Measurements from ENCODE around the gene LRP1.

The LRP1 gene

DNA sequence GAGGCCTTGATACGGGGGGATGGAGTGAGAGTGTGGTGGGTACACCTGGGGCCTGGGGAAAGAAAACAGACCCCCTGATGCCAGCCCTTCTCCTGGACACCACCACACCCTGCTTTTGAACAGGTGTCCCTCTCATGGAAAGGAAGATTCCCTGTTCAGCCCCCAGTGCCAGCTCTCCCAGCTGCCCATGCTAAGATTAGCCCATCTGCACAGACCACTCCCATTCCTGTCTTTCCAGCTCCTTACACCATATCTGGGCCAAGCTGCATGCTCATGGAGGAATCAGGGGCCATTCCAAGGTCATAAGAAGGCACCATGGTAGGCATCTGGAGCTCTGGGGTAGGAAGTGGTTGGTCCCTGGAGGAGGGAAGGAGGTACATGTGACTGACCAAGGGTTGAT, 29.7 kb upstream of the LRP1 start:
- Histone ChIP-seq H3K79me2 (ENCODE audit: control insufficient read depth, low read length) (no peaks in the 10 kb centered on the region), H3K36me3 (ENCODE audit: control insufficient read depth, low read length) (peaks cover 71% of the 10 kb centered on the region), H3K9me2 (replicated peaks; ENCODE audit: control insufficient read depth, low read length) (no peaks in the 10 kb centered on the region), H3K4me3 (ENCODE audit: low read length) (no peak overlapping the region), H3K4me1 (ENCODE audit: control insufficient read depth, low read length) (peaks cover 14% of the 10 kb centered on the region), H3K4me2 (ENCODE audit: low read length) (no peak overlapping the region), H4K20me1 (ENCODE audit: control insufficient read depth, insufficient read depth, low read depth, low read length) (no peaks in the 10 kb centered on the region), H3K27me3 (ENCODE audit: control insufficient read depth, low read length) (no peaks in the 10 kb centered on the region), H3K9me3 (ENCODE audit: control insufficient read depth, insufficient read depth, low read length) (no peaks in the 10 kb centered on the region), H3F3A (ENCODE audit: control insufficient read depth, insufficient read depth) (peaks cover 13% of the 10 kb centered on the region), H3K27ac (ENCODE audit: low read depth, low read length) (no peak overlapping the region)
- no peak for TF ChIP-seq EZH2phosphoT487 (IDR thresholded peaks at IDR 0.05; ENCODE audit: borderline replicate concordance, low read length)
- TF ChIP-seq, protein P1, sequence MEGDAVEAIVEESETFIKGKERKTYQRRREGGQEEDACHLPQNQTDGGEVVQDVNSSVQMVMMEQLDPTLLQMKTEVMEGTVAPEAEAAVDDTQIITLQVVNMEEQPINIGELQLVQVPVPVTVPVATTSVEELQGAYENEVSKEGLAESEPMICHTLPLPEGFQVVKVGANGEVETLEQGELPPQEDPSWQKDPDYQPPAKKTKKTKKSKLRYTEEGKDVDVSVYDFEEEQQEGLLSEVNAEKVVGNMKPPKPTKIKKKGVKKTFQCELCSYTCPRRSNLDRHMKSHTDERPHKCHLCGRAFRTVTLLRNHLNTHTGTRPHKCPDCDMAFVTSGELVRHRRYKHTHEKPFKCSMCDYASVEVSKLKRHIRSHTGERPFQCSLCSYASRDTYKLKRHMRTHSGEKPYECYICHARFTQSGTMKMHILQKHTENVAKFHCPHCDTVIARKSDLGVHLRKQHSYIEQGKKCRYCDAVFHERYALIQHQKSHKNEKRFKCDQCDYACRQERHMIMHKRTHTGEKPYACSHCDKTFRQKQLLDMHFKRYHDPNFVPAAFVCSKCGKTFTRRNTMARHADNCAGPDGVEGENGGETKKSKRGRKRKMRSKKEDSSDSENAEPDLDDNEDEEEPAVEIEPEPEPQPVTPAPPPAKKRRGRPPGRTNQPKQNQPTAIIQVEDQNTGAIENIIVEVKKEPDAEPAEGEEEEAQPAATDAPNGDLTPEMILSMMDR (IDR thresholded peaks at IDR 0.05; ENCODE audit: low read depth, low read length, poor library complexity, severe bottlenecking) = no peak

DNA sequence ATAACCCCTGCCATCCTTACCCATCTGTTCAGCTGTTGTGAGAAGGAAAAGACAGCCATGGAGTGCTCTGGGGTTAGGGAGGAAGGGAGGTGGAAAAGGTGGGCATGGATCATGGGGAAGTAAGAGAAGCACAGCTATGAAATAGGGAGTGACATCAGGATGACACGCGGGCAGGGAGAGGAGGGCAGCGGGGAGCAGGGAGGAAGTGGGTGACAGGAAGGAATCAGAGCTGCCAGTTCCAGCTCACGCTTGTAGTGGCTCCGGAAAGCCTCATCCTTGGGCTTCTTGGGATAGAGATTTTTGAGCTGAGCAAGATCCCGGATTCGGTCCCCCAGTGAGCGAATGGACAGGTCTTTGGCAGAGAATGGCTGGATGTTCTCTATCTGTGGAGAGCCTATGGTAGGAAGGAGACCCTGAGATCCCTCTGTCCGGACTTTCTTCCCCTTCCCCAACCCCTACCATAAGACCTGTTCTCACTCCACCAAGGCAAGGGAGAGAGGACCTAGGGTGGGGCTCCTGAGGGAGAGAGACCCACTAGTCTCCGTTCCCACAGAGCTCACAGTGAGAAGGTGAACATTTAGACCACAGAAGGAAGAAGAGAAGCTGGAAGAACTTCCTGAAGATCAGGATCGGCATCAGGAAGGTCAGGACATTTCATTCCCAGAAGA, 29.1 kb upstream of the LRP1 start:
- Histone ChIP-seq H3K27me3 (ENCODE audit: control insufficient read depth, low read length) (no peaks in the 10 kb centered on the region), H3F3A (ENCODE audit: control insufficient read depth, insufficient read depth) (peaks cover 13% of the 10 kb centered on the region), H3K4me1 (ENCODE audit: control insufficient read depth, low read length) (peaks cover 7% of the 10 kb centered on the region), H3K4me3 (ENCODE audit: low read length) (no peak overlapping the region), H3K9me3 (ENCODE audit: control insufficient read depth, insufficient read depth, low read length) (no peaks in the 10 kb centered on the region), H3K36me3 (ENCODE audit: control insufficient read depth, low read length) (peaks cover 75% of the 10 kb centered on the region), H4K20me1 (ENCODE audit: control insufficient read depth, insufficient read depth, low read depth, low read length) (no peaks in the 10 kb centered on the region), H3K9me2 (replicated peaks; ENCODE audit: control insufficient read depth, low read length) (no peaks in the 10 kb centered on the region), H3K4me2 (ENCODE audit: low read length) (no peak overlapping the region), H3K79me2 (ENCODE audit: control insufficient read depth, low read length) (no peaks in the 10 kb centered on the region), H3K27ac (ENCODE audit: low read depth, low read length) (no peak overlapping the region)
- no peak for TF ChIP-seq EZH2phosphoT487 (IDR thresholded peaks at IDR 0.05; ENCODE audit: borderline replicate concordance, low read length)
- TF ChIP-seq, protein P1 (IDR thresholded peaks at IDR 0.05; ENCODE audit: low read depth, low read length, poor library complexity, severe bottlenecking) = no peak

DNA sequence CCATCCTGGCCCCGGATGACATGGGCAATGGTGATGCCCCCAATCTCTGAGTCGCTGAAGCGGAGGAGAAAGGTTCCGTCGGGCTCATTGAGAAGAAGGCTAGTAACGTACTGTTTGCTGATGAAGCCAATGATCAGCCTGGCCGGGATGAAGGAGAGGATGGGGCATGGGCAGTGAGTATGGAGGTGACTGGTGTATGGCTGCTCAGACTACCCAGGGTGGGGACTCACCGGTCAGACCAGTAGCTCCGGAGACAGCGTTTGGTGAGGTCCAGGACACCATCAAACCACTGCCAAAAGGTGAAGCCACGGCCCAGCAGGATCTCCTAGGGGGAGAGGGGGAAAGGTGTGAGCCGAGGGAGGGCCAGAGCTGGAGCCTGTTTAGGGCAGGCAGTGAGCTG, 28.5 kb upstream of the LRP1 start:
- Histone ChIP-seq H3K27me3 (ENCODE audit: control insufficient read depth, low read length) (no peaks in the 10 kb centered on the region), H3K36me3 (ENCODE audit: control insufficient read depth, low read length) (peaks cover 78% of the 10 kb centered on the region), H3K4me3 (ENCODE audit: low read length) (no peak overlapping the region), H3K27ac (ENCODE audit: low read depth, low read length) (no peak overlapping the region), H4K20me1 (ENCODE audit: control insufficient read depth, insufficient read depth, low read depth, low read length) (no peaks in the 10 kb centered on the region), H3K79me2 (ENCODE audit: control insufficient read depth, low read length) (no peaks in the 10 kb centered on the region), H3K9me3 (ENCODE audit: control insufficient read depth, insufficient read depth, low read length) (no peaks in the 10 kb centered on the region), H3F3A (ENCODE audit: control insufficient read depth, insufficient read depth) (peaks cover 13% of the 10 kb centered on the region), H3K9me2 (replicated peaks; ENCODE audit: control insufficient read depth, low read length) (no peaks in the 10 kb centered on the region), H3K4me1 (ENCODE audit: control insufficient read depth, low read length) (peaks cover 1% of the 10 kb centered on the region), H3K4me2 (ENCODE audit: low read length) (no peak overlapping the region)
- TF ChIP-seq, protein P1 (IDR thresholded peaks at IDR 0.05; ENCODE audit: low read depth, low read length, poor library complexity, severe bottlenecking) = no peak
- TF ChIP-seq EZH2phosphoT487 (IDR thresholded peaks at IDR 0.05; ENCODE audit: borderline replicate concordance, low read length) = no peak

All from DOHH2 (cell line).